Germinal center (tissue), 1 donor: ENCODE data around the gene RBM44.
A peak's percentile ranks its signal among the peaks of the same experiment; 100 is the strongest.
"Not testable (repeated sequence)": the region's sequence is repeated elsewhere in the genome, so short reads cannot be mapped to it uniquely, and the experiment has no call there.

Experiments used
- DNase-seq: peaks from one replicate; pipeline ENCODE4 v3.0.0; 2012; ENCODE audit warnings: mixed read lengths, low spot score

RBM44 gene

DNA sequence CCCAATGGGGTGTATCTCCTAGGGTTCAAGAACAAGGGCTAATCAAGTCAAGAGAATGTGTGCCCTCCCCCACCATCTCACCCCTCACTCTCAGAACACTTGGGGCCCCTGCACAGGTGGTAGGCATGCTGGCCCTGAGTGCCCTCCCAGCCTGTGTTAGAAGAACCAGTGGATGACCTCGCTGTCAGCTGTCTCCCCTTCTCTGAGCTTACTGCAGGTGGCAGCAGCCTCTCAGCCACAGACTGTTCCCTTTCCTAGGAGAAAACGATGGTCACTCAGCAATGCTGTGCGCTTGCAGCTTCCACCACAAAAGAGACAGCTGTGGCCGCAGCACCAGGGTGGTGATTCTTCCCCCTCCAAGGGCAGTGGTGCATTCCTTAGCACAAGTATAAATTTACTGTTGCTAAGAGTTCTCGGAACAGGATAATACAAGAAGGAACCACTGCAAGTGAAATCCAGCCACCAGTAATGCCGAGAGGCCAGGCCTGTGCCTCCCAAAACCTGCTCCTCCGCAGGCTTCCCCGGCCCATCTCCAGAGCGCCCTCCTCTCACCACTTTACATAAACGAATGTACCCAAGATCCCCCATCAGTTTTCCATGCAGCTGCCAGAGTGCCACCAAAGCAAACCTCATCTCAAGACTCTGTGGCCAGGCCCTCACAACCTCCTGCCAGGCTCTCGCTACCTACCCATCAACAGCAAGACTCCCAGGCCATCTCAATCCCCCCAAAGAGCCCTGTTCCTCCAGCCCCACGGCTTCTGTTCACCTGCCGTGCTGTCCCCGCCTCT lies 59.9 kb downstream of the RBM44 start:
- peak; percentile 46 for DNase-seq

- DNase-seq, result no peak
Observed at GRCh38 chr2:237859082-237859433, 60.5 kb downstream of the RBM44 start.

DNA sequence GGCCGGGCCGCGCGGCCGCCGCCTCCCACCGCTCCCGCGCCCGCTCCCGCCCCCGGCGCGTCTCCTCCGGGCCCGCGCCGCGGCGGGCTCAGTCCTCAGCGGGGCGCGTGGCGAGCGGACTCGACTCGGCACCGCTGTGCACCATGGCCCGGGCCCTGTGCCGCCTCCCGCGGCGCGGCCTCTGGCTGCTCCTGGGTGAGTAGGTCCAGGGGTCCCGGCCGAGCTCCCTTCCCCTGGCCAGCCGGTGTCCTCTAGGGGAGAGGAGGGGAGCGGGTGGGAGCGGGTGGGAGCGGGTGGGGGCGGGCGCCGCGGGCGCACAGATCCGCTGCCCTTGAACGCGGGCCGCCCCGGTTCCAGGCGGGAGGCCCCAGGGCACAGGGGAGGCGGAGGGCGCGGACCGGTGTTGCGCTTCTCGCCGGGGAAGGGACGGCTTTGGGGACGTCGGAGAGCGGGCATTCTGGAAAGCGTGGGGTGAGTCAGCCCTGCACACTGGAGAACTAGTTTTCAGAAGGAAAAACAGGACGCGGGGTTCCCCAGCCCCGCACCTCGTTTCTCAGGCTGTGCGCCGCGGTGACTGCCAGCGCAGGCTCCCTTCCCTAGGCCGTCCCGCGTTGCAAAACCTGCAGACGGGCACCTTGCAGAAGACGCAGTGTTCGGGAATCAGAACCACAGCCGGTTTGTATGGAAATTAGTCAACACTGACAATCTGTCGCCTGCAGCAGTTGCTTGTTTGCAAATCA lies 61.1 kb downstream of the RBM44 start, which contains the start of gene RAMP1:
Gene RAMP1, plus strand, starts transcription at position 91 of the 740 bp plus-strand sequence. Its CDS starts 53 bp downstream, at position 144.
- DNase-seq, result peak; percentile 4

DNA sequence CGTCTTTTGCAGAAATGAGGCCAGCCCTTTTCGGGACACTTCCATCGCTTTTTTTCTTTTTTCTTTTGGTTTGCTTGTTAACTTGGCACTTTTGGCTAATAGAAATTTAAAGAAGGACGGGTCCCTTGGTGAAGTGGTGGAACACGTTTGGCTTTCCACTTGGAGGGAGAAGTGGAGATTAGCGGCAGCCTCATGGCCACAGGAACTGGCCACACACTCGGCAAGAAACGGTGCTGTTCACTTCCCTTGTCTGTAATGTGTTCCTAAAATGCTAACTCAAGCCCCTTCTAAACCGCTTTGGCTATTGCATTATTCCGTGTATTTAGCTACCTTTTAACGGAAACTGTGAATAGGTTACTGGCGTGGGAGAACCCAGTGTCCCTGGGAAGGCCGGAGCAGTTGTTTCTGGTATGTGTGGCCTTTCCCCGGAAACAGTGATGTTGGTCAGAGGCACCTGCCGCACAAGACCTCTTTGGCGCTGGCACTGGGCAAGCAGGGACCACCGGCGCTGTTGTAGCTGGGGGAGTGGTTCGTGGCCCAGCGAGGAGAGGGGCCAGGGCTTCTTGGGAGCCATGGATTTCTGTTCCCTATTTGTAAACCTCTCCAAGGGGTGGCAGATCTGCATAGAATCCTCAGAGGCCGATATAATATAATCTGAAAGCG lies 61.8 kb downstream of the RBM44 start:
- no peak for DNase-seq

DNA sequence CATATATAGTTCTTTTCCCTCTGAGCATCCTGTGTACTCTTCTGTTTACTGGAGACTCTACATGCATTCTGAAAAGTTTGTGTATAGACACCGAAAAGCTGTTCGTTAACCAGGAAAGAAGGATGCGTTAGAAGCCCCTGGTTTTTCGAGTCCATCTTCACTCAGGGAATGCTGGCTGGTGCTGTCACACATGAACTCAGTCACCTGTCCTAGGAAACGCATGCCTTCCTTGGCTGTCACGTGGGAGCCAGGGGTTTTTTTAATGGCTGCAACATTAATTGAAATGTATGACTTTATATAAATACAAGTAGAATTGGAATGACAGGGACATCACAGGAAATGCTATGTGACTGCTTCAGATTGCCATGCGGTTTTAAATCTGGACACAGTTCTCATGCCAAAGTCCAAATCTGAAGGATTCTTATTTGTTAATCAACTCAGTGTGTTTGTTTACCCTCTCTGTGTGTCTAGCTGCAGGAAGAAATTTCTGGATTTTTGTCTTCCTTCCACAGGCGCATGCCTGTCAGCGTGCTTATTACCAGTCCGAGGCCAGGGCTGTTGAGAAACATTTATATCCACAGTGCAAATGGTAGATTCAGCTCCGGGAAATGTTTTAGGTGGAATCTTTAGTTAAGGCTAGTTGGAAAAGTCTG lies 63.4 kb downstream of the RBM44 start:
- no peak for DNase-seq

- DNase-seq, result no peak
Observed at GRCh38 chr2:237862528-237862895, 63.9 kb downstream of the RBM44 start.

DNA sequence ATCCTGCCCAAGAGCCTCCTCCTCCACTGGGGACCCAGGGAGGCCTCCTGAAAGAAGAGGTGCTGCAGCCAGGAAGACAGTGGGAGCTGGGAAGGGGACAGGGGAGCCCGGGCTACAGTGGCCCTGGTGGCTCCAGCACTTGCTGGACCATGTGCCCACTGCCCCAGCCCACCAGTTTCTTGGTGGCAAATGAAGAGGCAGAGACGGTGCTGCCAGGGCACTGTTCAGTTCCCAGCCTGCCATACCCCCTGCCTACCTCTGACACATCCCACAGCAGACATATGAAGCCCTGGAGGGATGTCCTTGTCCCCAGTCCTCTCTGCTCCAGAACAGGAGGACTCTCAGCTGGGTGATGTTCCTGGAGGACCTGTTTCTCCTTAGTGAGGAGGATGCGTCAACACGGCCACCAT lies 64.5 kb downstream of the RBM44 start:
- DNase-seq, result no peak

GRCh38 chr2:237863689-237864443 lies 65.3 kb downstream of the RBM44 start:
- no peak for DNase-seq

- DNase-seq, result no peak
Observed at GRCh38 chr2:237864444-237864931, 65.9 kb downstream of the RBM44 start.

DNA sequence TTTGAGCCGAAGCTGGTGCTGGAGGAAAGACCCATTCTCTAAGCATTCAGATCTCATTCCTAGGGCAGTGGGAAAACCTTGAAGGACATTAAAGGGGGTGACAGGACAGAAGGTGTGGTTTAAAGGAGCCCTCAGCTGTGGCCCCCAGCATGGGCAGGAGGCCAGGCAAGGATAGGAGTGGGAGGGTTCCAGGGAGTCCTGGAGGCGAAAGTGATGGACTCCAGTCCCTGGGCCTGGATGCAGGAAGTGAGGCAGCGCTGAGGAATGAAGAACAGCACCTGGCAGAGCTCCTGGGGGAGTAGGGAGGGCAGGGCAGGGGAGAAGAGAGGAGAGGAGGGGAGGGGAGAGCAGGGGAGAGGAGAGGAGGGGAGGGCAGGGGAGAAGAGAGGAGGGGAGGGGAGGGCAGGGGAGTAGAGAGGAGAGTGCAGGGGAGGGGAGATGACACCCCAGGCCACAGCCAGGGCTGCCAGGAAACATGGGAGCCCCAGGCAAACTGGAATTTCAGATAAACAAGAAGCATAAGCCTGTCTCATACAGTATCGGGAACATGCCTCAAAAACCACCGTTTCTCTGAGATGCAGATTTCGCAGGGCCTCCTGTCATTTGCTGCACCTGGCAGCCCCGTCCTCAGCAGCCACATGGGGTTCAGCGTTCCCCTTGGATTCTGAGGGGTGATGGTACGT lies 66.5 kb downstream of the RBM44 start:
- no peak for DNase-seq

GRCh38 chr2:237865623-237866041 lies 67.1 kb downstream of the RBM44 start:
- no peak for DNase-seq

GRCh38 chr2:237866101-237866621 lies 67.6 kb downstream of the RBM44 start:
- no peak for DNase-seq

DNA sequence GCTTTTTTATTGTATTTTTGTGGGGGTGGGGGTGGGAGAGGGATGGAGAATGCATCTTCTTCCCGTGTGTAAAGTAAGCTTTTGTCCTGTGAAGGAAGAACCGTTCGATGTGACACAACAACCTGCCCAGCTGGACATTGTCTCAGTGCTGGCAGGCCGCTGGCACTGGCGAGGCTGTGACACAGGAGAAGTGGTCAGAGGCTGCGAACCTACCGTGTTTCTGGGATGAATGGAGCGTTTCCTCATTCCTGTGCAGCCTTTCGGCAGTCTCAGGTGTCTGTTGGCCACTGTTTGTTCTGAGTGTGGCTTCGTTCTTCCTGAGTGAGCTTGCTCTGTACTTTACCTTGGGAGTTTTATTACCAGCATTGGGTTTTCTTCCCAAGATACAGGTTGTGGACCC lies 68.9 kb downstream of the RBM44 start:
- no peak for DNase-seq

GRCh38 chr2:237868074-237868473 lies 69.5 kb downstream of the RBM44 start:
- DNase-seq, result not testable (repeated sequence)

DNA sequence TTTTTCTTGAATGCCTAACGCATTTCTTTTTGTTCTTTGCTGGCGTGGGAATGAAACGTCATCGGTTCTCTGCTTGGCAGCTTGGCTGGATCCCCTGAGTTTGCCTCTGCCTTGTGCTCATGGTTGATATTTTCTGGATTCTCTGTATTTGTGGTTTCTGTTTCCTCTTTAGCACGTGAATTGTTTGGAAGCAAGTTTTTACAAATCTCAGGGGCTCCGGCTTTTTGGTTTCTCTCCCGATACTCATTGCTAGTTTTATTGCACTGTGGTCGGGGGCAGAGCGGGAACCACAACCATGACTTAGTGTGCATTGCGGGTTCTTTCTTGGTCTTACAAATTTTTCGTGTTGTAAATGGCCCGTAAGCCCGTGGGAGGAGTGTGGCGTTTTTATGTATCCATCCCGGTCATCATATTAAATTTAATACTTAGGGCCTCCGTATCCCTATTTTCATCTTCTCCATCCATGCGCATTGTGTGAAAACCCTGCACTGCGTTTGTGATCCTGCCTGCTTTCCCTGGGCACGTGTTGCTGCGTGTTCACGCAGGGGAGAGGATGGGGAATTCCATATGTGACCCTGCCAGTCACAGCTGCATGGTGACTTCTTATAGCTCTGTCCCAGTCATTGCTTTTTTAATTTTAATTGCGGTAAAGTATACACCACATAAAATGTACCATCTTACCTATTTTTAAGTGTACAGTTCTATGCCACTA lies 70.2 kb downstream of the RBM44 start:
- no peak for DNase-seq

GRCh38 chr2:237869343-237870102 lies 70.9 kb downstream of the RBM44 start:
- no peak for DNase-seq

GRCh38 chr2:237870126-237870525 lies 71.5 kb downstream of the RBM44 start:
- no peak for DNase-seq

DNA sequence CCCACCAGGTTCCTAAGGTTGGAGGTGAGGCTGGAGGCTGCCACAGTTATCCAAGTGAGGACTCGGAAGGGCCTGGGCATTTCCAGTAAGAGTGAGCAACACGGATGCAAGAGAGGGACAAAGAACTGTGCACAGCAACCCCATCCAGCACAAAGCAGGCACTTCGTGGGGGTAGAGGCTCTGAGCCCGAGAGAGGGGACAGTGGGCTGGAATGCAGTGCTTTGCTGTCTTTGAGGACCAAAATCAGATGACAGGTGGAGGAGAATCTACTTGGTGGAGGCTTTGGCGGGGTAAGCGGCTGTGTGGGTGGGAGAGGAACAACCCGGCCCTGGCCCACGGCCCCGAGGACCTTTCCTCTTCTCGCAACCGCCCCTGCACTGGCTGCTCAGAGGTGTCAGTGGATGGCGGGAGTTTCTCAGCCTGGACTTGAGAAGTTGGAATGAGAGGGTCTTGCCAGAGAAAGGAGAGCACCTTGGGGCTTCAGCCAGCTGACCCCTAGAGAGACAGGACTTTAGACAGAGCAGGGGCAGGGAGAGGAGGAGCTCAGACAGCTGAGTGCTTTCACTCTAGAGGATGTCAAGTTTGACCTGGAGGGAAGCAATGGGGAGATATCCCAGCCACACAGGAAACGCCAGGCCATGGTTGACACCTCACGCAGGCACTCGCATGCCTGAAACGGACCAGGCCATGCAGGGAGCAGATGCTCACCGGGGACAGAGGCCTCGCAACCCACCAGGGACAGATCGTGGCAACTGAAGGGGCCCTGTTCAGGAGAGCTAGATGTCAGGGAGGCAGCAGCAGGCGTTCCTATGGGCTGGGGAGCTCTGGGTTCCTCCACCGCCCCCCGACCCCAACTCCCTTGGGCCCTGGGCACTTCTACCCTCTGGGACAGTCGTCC lies 72.4 kb downstream of the RBM44 start:
- DNase-seq, result no peak
